Caco-2 (cell line): ENCODE data around the gene DEFB116. TPM values are rescaled to one million over a fixed set of nuclear protein-coding genes. Genes with fewer than 3 reads are reported as not detected.
A peak's percentile ranks its signal among the peaks of the same experiment; 100 is the strongest.

ENCODE experiments used
- Bru-seq: library from RNA; stranded (reverse); fragments of 400-500 nt; gene quantifications from one replicate; lab custom pipeline; 2021; lab: Mats Ljungman, UMichigan
- BruChase-seq, 2 experiments: library from RNA; stranded (reverse); fragments of 400-500 nt; gene quantifications; one replicate each; lab custom pipeline; 2021; lab: Mats Ljungman, UMichigan
- BruUV-seq: library from RNA; stranded (reverse); fragments of 400-500 nt; replicated peaks from 2 replicates; lab custom pipeline; 2021; lab: Mats Ljungman, UMichigan
- CTCF ChIA-PET: fragments of 300-600 bp; sonication (Branson Sonifier 250); formaldehyde crosslinking; loops from one replicate; lab custom pipeline; 2022; ENCODE audit warnings: antibody characterized with exemption; lab: Charles Lee
- POLR2A ChIA-PET: fragments of 300-600 bp; sonication (Branson Sonifier 250); formaldehyde crosslinking; loops from one replicate; lab custom pipeline; 2022; ENCODE audit warnings: antibody characterized with exemption; lab: Charles Lee
- DNase-seq, 2 experiments: peaks; one replicate each; pipeline versions ENCODE4 v3.0.0 to v3.0.0-alpha.2; 2020 to 2022
- H3K27me3 ChIP-seq: replicated peaks from 2 replicates; pipeline ENCODE4 v1.6.0; 2011; ENCODE audit warnings: low read length; ENCODE audit not compliant: control insufficient read depth, insufficient read depth
- H3K36me3 ChIP-seq: 2 replicates; pipeline ENCODE4 v1.5.1; 2011; ENCODE audit warnings: low read length; ENCODE audit not compliant: control insufficient read depth, insufficient read depth
- H3K4me1 ChIP-seq: fragments of 250-450 bp; sonication (Bioruptor Pico); 2 replicates; pipeline ENCODE4 v1.5.1; 2020; ENCODE audit warnings: mild to moderate bottlenecking
- H3K4me3 ChIP-seq: 2 replicates; pipeline ENCODE4 v1.5.1; 2011; ENCODE audit warnings: low read depth, mild to moderate bottlenecking, control low read depth, low read length
- H3K9me3 ChIP-seq: fragments of 250-450 bp; sonication (Bioruptor Pico); 2 replicates; pipeline ENCODE4 v1.5.1; 2020; ENCODE audit warnings: mild to moderate bottlenecking, moderate library complexity
- H3K27ac Mint-ChIP-seq: one replicate; pipeline ENCODE4 v1.8.0; 2022; ENCODE audit warnings: mixed read lengths; ENCODE audit not compliant: unreplicated experiment
- H3K27me3 Mint-ChIP-seq: one replicate; pipeline ENCODE4 v1.8.0; 2022; ENCODE audit warnings: mixed read lengths; ENCODE audit not compliant: insufficient read depth, unreplicated experiment
- H3K36me3 Mint-ChIP-seq: one replicate; pipeline ENCODE4 v1.8.0; 2022; ENCODE audit warnings: mild to moderate bottlenecking, mixed read lengths; ENCODE audit not compliant: insufficient read depth, unreplicated experiment
- H3K4me1 Mint-ChIP-seq: one replicate; pipeline ENCODE4 v1.8.0; 2022; ENCODE audit warnings: low read depth, mixed read lengths; ENCODE audit not compliant: unreplicated experiment
- H3K4me3 Mint-ChIP-seq: one replicate; pipeline ENCODE4 v1.8.0; 2022; ENCODE audit warnings: mild to moderate bottlenecking, moderate library complexity, mixed read lengths; ENCODE audit not compliant: unreplicated experiment
- H3K9me3 Mint-ChIP-seq: one replicate; pipeline ENCODE4 v1.8.0; 2022; ENCODE audit warnings: mixed read lengths; ENCODE audit not compliant: unreplicated experiment
- CTCF ChIP-seq, 2 experiments: fragments of 200-600 bp in 1 of 2; IDR thresholded peaks; 1 replicate in 1 of 2; 2 replicates in 1 of 2; pipeline versions ENCODE4 v1.5.1 to v1.8.0; 2011 to 2022; ENCODE audit warnings: antibody characterized with exemption in 1 of 2, control low read depth in 1 of 2, inconsistent platforms in 1 of 2, low read depth in 1 of 2, low read length in 1 of 2, mild to moderate bottlenecking in 1 of 2, moderate library complexity in 1 of 2; ENCODE audit not compliant: insufficient read depth in 1 of 2, severe bottlenecking in 1 of 2, unreplicated experiment in 1 of 2
- intact Hi-C: fragments of 100-400 bp; cut with micrococcal nuclease; formaldehyde crosslinking; loops from one replicate; pipeline ENCODE4 v1.10.0; 2022; ENCODE audit not compliant: unreplicated experiment
- long read RNA-seq: library from polyadenylated mRNA; stranded (forward); transcript quantifications from one replicate; pipeline ENCODE4 v2.0.0, GENCODE V29; 2022
- total RNA-seq: library from RNA; stranded (reverse); gene quantifications from 2 replicates; pipeline ENCODE4 v1.2.3, GENCODE V29; 2022

Gene DEFB116
- not detected in 2 replicates for total RNA-seq
- not detected for Bru-seq, nascent RNA
- percentile 22 among the genes with signal in this experiment for BruChase-seq, experiment 1, labeled RNA remaining after a 2-hour chase
- percentile 25 among the genes with signal in this experiment for BruChase-seq, experiment 2, labeled RNA remaining after a 6-hour chase
- long read RNA-seq, result 0 reads

- H3K36me3 Mint-ChIP-seq, result no peaks in the 10 kb centered on the region
Observed at GRCh38 chr20:31308535-31309162, at the start of gene DEFB116. Gene DEFB116 (minus strand): TSS chr20:31308585. CDS start chr20:31308585, 0 bp downstream.

GRCh38 chr20:31355981-31356380, 47.6 kb upstream of the DEFB116 start:
- intact Hi-C loops, result no loop called here
- peaks cover 6% of the 10 kb centered on the region for H3K27me3 Mint-ChIP-seq
- no peak overlapping the region for H3K4me3 Mint-ChIP-seq
- ChIA-PET POLR2A (no interaction called here), CTCF (no interaction called here)
- no peaks in the 10 kb centered on the region for H3K9me3 Mint-ChIP-seq
- no TSS peak for BruUV-seq
- no peaks in the 10 kb centered on the region for H3K27me3 ChIP-seq
- no peak overlapping the region for H3K4me3 ChIP-seq
- no peaks in the 10 kb centered on the region for H3K4me1 Mint-ChIP-seq
- H3K27ac Mint-ChIP-seq, result no peak overlapping the region
- no peaks in the 10 kb centered on the region for H3K36me3 Mint-ChIP-seq
- H3K9me3 ChIP-seq, result no peaks in the 10 kb centered on the region
- H3K36me3 ChIP-seq, result no peaks in the 10 kb centered on the region
- TF ChIP-seq CTCF (IDR thresholded peaks at IDR 0.05; ENCODE audit: insufficient read depth in 1 of 2, low read depth in 1 of 2, low read length in 1 of 2, severe bottlenecking in 1 of 2, unreplicated experiment in 1 of 2), result no peak
- no peak for DNase-seq
- no peaks in the 10 kb centered on the region for H3K4me1 ChIP-seq

More at GRCh38 chr20:31308535-31309162, at the start of gene DEFB116:
- H3K4me3 Mint-ChIP-seq, result no peak within 1 kb of the TSS
- DNase-seq, result no peak
- H3K4me3 ChIP-seq, result no peak within 1 kb of the TSS
- no peaks in the 10 kb centered on the region for H3K9me3 Mint-ChIP-seq
- no peaks in the 10 kb centered on the region for H3K4me1 Mint-ChIP-seq
- H3K27me3 ChIP-seq, result no peaks in the 10 kb centered on the region
- no peak within 1 kb of the TSS for H3K27ac Mint-ChIP-seq
- TF ChIP-seq CTCF (IDR thresholded peaks at IDR 0.05; ENCODE audit: insufficient read depth in 1 of 2, low read depth in 1 of 2, low read length in 1 of 2, severe bottlenecking in 1 of 2, unreplicated experiment in 1 of 2), result no peak
- POLR2A ChIA-PET, result no interaction called here
- H3K36me3 ChIP-seq, result no peaks in the 10 kb centered on the region
- CTCF ChIA-PET, result no interaction called here
- no TSS peak for BruUV-seq
- peaks cover 8% of the 10 kb centered on the region; the same call in 1 of the 2 replicates for H3K9me3 ChIP-seq
- no peaks in the 10 kb centered on the region for H3K27me3 Mint-ChIP-seq
- intact Hi-C loops, result no loop called here
- H3K4me1 ChIP-seq, result no peaks in the 10 kb centered on the region

DNA sequence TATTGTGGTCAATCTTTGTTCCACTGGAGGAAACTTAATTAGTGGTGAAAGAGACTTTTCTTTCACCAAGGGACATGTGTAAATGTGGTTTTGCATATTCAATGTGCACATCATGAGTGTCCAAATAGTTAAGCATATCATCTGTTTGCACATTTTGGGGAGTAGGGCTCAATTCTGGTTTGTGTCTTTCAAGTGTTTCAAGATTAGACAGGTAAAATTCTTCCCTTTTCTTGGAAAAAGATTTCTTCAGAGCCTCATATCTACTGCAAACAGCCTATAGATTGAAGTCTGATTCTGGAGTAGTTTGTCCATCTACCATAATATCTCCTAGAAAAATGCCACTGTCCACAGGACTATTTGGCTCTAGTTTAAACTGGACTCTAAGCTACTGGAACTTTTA, 33.1 kb upstream of the DEFB116 start:
- H3K9me3 Mint-ChIP-seq, result no peaks in the 10 kb centered on the region

More for the DNA sequence above, 33.1 kb upstream of the DEFB116 start:
- Histone ChIP-seq H3K9me3 (0 out of 2 replicates have a peak, but pooled peaks cover 8% of the 10 kb centered on the region), H3K36me3 (no peaks in the 10 kb centered on the region), H3K27me3 (no peaks in the 10 kb centered on the region), H3K4me3 (no peak overlapping the region), H3K4me1 (no peaks in the 10 kb centered on the region)
- DNase-seq, result no peak
- Mint-ChIP-seq H3K27ac (no peak overlapping the region), H3K27me3 (peaks cover 13% of the 10 kb centered on the region), H3K36me3 (no peaks in the 10 kb centered on the region), H3K4me3 (no peak overlapping the region), H3K4me1 (no peaks in the 10 kb centered on the region)
- intact Hi-C loops, result no loop called here
- no peak for TF ChIP-seq CTCF (IDR thresholded peaks at IDR 0.05; ENCODE audit: insufficient read depth in 1 of 2, low read depth in 1 of 2, low read length in 1 of 2, severe bottlenecking in 1 of 2, unreplicated experiment in 1 of 2)
- CTCF ChIA-PET, result no interaction called here
- POLR2A ChIA-PET, result no interaction called here
- BruUV-seq, result no TSS peak
